Smooth muscle cell (in vitro differentiated cells): Measurements from ENCODE around the gene MED8. TPM values are rescaled to one million over a fixed set of nuclear protein-coding genes. Genes with fewer than 3 reads are reported as not detected.

Source experiments
- DNase-seq: peaks from one replicate; lab custom pipeline; 2025; ENCODE audit not compliant: unreplicated experiment; lab: John Stamatoyannopoulos, UW
- H2AFZ ChIP-seq: fragments of 200-600 bp; sonication (generic); 2 replicates; pipeline ENCODE4 v1.6.0; 2016; ENCODE audit warnings: antibody characterized with exemption, low read depth, mild to moderate bottlenecking
- H3F3A ChIP-seq: fragments of 200-600 bp; sonication (generic); 2 replicates; pipeline ENCODE4 v1.6.0; 2017; ENCODE audit warnings: antibody characterized with exemption, low read depth
- H3K27ac ChIP-seq: fragments of 200-600 bp; sonication (generic); 2 replicates; pipeline ENCODE4 v1.5.1; 2016; ENCODE audit warnings: low read depth, mild to moderate bottlenecking
- H3K27me3 ChIP-seq: fragments of 200-600 bp; sonication (generic); 2 replicates; pipeline ENCODE4 v1.6.1; 2016; ENCODE audit warnings: low read depth, mild to moderate bottlenecking
- H3K36me3 ChIP-seq: fragments of 200-600 bp; sonication (generic); 2 replicates; pipeline ENCODE4 v1.5.1; 2016; ENCODE audit warnings: low read depth
- H3K4me1 ChIP-seq: fragments of 200-600 bp; sonication (generic); 2 replicates; pipeline ENCODE4 v1.5.1; 2016; ENCODE audit warnings: low read depth
- H3K4me2 ChIP-seq: fragments of 200-600 bp; sonication (generic); 2 replicates; pipeline ENCODE4 v1.6.0; 2016; ENCODE audit warnings: mild to moderate bottlenecking
- H3K4me3 ChIP-seq: fragments of 200-600 bp; sonication (generic); 2 replicates; pipeline ENCODE4 v1.5.1; 2016; ENCODE audit warnings: mild to moderate bottlenecking
- H3K79me2 ChIP-seq: fragments of 200-600 bp; sonication (generic); 2 replicates; pipeline ENCODE4 v1.6.0; 2016; ENCODE audit warnings: low read depth, mild to moderate bottlenecking
- H3K9ac ChIP-seq: fragments of 200-600 bp; sonication (generic); 2 replicates; pipeline ENCODE4 v1.6.0; 2016; ENCODE audit warnings: low read depth
- H3K9me3 ChIP-seq: fragments of 200-600 bp; sonication (generic); replicated peaks from 2 replicates; pipeline ENCODE4 v1.5.1; 2016; ENCODE audit warnings: low read depth
- H4K20me1 ChIP-seq: fragments of 200-600 bp; sonication (generic); 2 replicates; pipeline ENCODE4 v1.6.0; 2016; ENCODE audit warnings: low read depth
- WGBS: methylation state at CpG from one replicate; pipeline ENCODE4 v1.1.7; 2016; ENCODE audit warnings: low lambda C conversion rate; 5-methylcytosine and 5-hydroxymethylcytosine counted together
- polyA plus RNA-seq: library from polyadenylated mRNA; unstranded; fragments of >200 nt; fragmentation: Nextera tagmentation; extraction: Ambion mirVana; gene quantifications from 2 replicates; pipeline ENCODE4 v1.2.1, GENCODE V29; 2016
- total RNA-seq: library from RNA; depleted of rRNA; stranded (reverse); fragments of >200 nt; gene quantifications from 2 replicates; pipeline ENCODE4 v1.2.3, GENCODE V29; 2014
- TF ChIP-seq, protein P1 (sequence below): fragments of 200-600 bp; sonication (generic); IDR thresholded peaks from 2 replicates; pipeline ENCODE4 v1.5.1; 2017; ENCODE audit warnings: borderline replicate concordance, mild to moderate bottlenecking, antibody characterized with exemption; ENCODE audit not compliant: insufficient read depth, poor library complexity, severe bottlenecking

Gene MED8
- total and polyA plus RNA-seq, 2 experiments from 2014 or later: 61.4 to 76.3 TPM

DNA sequence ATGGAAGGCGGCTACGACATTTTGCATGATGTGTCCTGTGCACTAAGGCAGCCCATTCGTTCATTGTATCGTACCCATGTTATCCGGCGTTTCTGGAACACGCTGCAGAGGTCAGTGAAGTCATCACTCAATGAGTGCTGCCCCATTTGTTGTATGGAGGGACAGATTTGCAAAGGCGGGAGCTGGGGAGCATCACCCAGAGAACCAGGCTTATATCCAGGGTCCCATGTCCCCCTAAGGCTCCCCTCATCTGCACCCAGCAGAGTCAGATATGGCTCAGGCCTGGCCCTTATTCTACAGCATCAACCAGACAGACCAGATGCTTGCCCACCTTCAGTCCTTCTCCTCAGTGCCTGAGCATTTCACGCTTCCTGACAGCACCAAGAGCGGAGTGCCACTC is 31.3 kb upstream of the MED8 start:
- Histone ChIP-seq H3K9me3 (no peaks in the 10 kb centered on the region), H3K9ac (no peak overlapping the region), H3K27ac (no peak overlapping the region), H3K4me2 (no peak overlapping the region), H3K4me3 (no peak overlapping the region), H2AFZ (no peak overlapping the region), H4K20me1 (no peaks in the 10 kb centered on the region), H3F3A (no peaks in the 10 kb centered on the region), H3K4me1 (no peaks in the 10 kb centered on the region), H3K36me3 (peaks cover 14% of the 10 kb centered on the region), H3K27me3 (no peaks in the 10 kb centered on the region), H3K79me2 (no peaks in the 10 kb centered on the region)
- DNase-seq: no peak
- TF ChIP-seq, protein P1, sequence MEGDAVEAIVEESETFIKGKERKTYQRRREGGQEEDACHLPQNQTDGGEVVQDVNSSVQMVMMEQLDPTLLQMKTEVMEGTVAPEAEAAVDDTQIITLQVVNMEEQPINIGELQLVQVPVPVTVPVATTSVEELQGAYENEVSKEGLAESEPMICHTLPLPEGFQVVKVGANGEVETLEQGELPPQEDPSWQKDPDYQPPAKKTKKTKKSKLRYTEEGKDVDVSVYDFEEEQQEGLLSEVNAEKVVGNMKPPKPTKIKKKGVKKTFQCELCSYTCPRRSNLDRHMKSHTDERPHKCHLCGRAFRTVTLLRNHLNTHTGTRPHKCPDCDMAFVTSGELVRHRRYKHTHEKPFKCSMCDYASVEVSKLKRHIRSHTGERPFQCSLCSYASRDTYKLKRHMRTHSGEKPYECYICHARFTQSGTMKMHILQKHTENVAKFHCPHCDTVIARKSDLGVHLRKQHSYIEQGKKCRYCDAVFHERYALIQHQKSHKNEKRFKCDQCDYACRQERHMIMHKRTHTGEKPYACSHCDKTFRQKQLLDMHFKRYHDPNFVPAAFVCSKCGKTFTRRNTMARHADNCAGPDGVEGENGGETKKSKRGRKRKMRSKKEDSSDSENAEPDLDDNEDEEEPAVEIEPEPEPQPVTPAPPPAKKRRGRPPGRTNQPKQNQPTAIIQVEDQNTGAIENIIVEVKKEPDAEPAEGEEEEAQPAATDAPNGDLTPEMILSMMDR: no peak
- WGBS: 96% methylated on average over 10 of the region's 10 CpGs

DNA sequence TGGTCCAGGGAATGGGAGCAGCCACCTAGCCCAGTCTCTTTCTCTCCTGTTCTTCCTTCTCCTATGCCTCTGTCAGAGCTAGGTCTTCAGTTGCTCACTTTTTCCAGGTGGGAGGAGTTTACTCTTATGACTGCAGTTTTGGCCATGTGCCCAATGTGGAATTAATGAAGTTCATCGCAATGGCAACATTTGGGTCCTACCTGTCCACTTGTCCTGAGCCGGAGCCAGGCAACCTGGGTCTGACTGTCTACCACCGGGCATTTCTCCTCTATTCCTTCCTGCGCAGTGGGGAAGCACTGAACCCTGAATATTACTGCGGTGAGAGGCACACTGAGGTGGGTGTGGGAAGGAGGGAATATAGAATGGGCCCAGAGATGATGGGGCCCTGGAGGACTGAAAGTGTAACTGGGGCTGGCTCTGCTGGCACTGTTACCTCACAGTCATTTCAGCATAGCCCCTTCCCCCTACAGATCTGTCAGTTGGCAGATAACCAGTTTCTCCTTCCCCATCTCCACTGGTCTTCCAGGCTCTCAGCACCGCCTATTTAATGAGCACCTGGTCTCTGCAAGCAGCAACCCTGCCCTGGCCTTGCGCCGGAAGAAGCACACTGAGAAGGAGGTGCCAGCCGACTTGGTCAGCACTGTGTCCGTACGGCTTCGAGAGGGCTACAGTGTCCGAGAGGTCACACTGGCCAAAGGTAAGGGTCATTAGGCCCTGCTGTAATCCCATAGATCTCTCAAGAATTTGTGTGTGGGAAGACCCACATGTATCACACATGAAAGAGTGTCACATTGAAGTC is 30.2 kb upstream of the MED8 start:
- WGBS: 96% methylated on average over 13 of the region's 13 CpGs
- no peaks in the 10 kb centered on the region for H3K27me3 ChIP-seq
- no peak for DNase-seq
- no peaks in the 10 kb centered on the region for H4K20me1 ChIP-seq
- no peaks in the 10 kb centered on the region for H3F3A ChIP-seq
- no peak overlapping the region for H3K9ac ChIP-seq
- TF ChIP-seq, protein P1: no peak
- no peaks in the 10 kb centered on the region for H3K9me3 ChIP-seq
- H2AFZ ChIP-seq: no peak overlapping the region
- no peak overlapping the region for H3K4me3 ChIP-seq
- peaks cover 14% of the 10 kb centered on the region for H3K36me3 ChIP-seq
- H3K27ac ChIP-seq: no peak overlapping the region
- no peaks in the 10 kb centered on the region for H3K4me1 ChIP-seq
- no peaks in the 10 kb centered on the region for H3K79me2 ChIP-seq
- H3K4me2 ChIP-seq: no peak overlapping the region

DNA sequence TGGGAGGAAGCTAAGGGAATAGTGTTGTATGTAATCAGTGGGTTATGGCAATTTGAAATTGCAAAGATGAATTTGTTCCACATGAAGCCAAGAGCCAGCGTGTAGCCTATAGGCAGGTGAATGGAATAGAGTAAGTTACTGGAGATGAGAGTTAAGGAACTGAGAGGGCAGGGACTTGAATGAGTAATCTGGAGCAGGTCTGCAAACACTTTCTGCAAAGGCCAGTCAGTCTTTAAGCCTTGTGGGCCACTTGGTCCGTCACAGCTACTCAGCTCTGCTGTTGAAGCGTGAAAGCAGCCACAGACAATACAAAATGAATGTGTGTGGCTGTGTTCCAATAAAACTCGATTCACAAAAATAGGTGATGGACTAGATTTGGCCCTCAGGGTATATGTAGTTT is 29.3 kb upstream of the MED8 start:
- H3K9me3 ChIP-seq: no peaks in the 10 kb centered on the region
- no peaks in the 10 kb centered on the region for H3K79me2 ChIP-seq
- H3K4me3 ChIP-seq: no peak overlapping the region
- no peak overlapping the region for H2AFZ ChIP-seq
- TF ChIP-seq, protein P1: no peak
- H3K9ac ChIP-seq: no peak overlapping the region
- H3K4me1 ChIP-seq: no peaks in the 10 kb centered on the region
- 94% methylated on average over 4 of the region's 4 CpGs for WGBS
- H3F3A ChIP-seq: no peaks in the 10 kb centered on the region
- no peak overlapping the region for H3K4me2 ChIP-seq
- H4K20me1 ChIP-seq: no peaks in the 10 kb centered on the region
- peaks cover 14% of the 10 kb centered on the region for H3K36me3 ChIP-seq
- no peaks in the 10 kb centered on the region for H3K27me3 ChIP-seq
- DNase-seq: no peak
- H3K27ac ChIP-seq: no peak overlapping the region

DNA sequence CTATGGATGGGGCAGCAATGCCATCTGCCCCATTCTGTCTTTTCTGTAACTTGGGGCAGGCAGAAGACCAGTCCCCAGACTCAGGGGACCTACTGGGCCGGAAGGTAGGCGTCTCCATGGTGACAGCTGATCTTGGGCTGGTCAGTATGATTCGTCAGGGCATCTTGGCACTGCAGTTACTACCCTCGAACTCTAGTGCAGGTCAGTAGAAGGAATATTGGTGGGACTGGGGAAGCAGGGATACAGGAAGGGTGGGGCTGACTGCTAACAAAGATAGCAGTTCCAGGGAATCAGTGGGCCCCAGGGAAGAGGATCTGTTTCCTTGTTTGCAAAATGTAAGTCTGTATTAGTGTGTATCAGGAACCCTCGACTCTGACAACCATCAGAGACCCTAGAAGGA is 26.3 kb upstream of the MED8 start:
- Histone ChIP-seq H3K27me3 (no peaks in the 10 kb centered on the region), H3K4me2 (no peak overlapping the region), H3K4me1 (no peaks in the 10 kb centered on the region), H4K20me1 (no peaks in the 10 kb centered on the region), H2AFZ (no peak overlapping the region), H3K4me3 (no peak overlapping the region), H3K27ac (no peak overlapping the region), H3F3A (no peaks in the 10 kb centered on the region), H3K9ac (no peak overlapping the region), H3K79me2 (no peaks in the 10 kb centered on the region), H3K36me3 (peaks cover 14% of the 10 kb centered on the region), H3K9me3 (no peaks in the 10 kb centered on the region)
- DNase-seq: no peak
- TF ChIP-seq, protein P1: no peak
- 91% methylated on average over 5 of the region's 5 CpGs for WGBS
